HepG2 (cell line): Measurements from ENCODE around the gene FBXL13. TPM values are rescaled to one million over a fixed set of nuclear protein-coding genes. Genes with fewer than 3 reads are reported as not detected.

ENCODE experiments used
- ATAC-seq: fragments of 200-7000 bp; cut with Tn5 transposase; 3 replicates; pipeline ENCODE4 v1.9.1; 2020; ENCODE audit warnings: mild to moderate bottlenecking, moderate library complexity
- BruUV-seq: library from RNA; stranded (reverse); fragments of 400-500 nt; replicated peaks from 2 replicates; lab custom pipeline; 2021; lab: Mats Ljungman, UMichigan
- CTCF ChIA-PET: fragments of 300-600 bp; formaldehyde crosslinking; extraction: SDS; loops from one replicate; lab custom pipeline; 2021; ENCODE audit warnings: low total read pairs, inconsistent platforms, low intra/inter-chr PET ratio; lab: Yijun Ruan, JAX
- POLR2A ChIA-PET: fragments of 350-600 bp; sonication (Branson Sonifier 250); formaldehyde crosslinking; loops from one replicate; lab custom pipeline; 2020; ENCODE audit warnings: antibody characterized with exemption, inconsistent platforms; lab: Yijun Ruan, JAX
- DNase-seq: peaks from one replicate; pipeline ENCODE4 v3.0.0-alpha.2; 2015; ENCODE audit warnings: low spot score
- FAIRE-seq: peaks from 3 replicates; lab custom pipeline; 2011; peaks lifted over from hg19 to GRCh38; lab: Jason Lieb, UNC
- H2AFZ ChIP-seq: one replicate; pipeline ENCODE4 v1.6.1; 2011; ENCODE audit warnings: low read length, inconsistent platforms
- H3K27ac ChIP-seq: fragments of 300-600 bp; 3 replicates; pipeline ENCODE4 v1.8.0; 2011; ENCODE audit warnings: mixed run types, mild to moderate bottlenecking, mixed read lengths, low read length, inconsistent platforms; ENCODE audit not compliant: insufficient read depth; ENCODE audit errors: extremely low read length
- H3K27me3 ChIP-seq, 2 experiments: fragments of 200-600 bp in 1 of 2; 2 replicates in 1 of 2; 3 replicates in 1 of 2; pipeline versions ENCODE4 v1.6.0 to v1.8.0; 2011; ENCODE audit warnings: low read length in 2 of 2, mild to moderate bottlenecking in 2 of 2, moderate library complexity in 2 of 2, inconsistent platforms in 1 of 2; ENCODE audit not compliant: insufficient read depth in 2 of 2, control insufficient read depth in 1 of 2
- H3K36me3 ChIP-seq, 2 experiments: fragments of 200-600 bp in 1 of 2; replicated peaks in 1 of 2; 2 replicates in 1 of 2; 3 replicates in 1 of 2; pipeline versions ENCODE4 v1.5.1 to v1.8.0; 2011; ENCODE audit warnings: low read length in 2 of 2, inconsistent platforms in 1 of 2; ENCODE audit not compliant: insufficient read depth in 2 of 2, control insufficient read depth in 1 of 2
- H3K4me1 ChIP-seq: 2 replicates; pipeline ENCODE4 v1.5.1; 2012; ENCODE audit warnings: low read length, inconsistent platforms; ENCODE audit not compliant: insufficient read depth
- H3K4me2 ChIP-seq: 2 replicates; pipeline ENCODE4 v1.6.0; 2011; ENCODE audit warnings: low read depth, low read length, inconsistent platforms
- H3K4me3 ChIP-seq, 3 experiments: fragments of 200-600 bp in 1 of 3; sonication (generic), shearing (Covaris generic) in 1 of 3; replicated peaks in 1 of 3; 2 replicates each; pipeline ENCODE4 v1.5.1; 2011 to 2016; ENCODE audit warnings: low read length in 3 of 3, inconsistent platforms in 2 of 3, low read depth in 2 of 3, mild to moderate bottlenecking in 2 of 3, control low read depth in 1 of 3, mixed read lengths in 1 of 3; ENCODE audit not compliant: insufficient read depth in 1 of 3
- H3K79me2 ChIP-seq: one replicate; pipeline ENCODE4 v1.6.1; 2011; ENCODE audit warnings: low read length, inconsistent platforms; ENCODE audit not compliant: insufficient read depth
- H3K9ac ChIP-seq: 2 replicates; pipeline ENCODE4 v1.6.0; 2011; ENCODE audit warnings: mild to moderate bottlenecking, low read depth, low read length, inconsistent platforms; ENCODE audit not compliant: insufficient read depth
- H3K9me3 ChIP-seq: 2 replicates; pipeline ENCODE4 v1.5.1; 2012; ENCODE audit warnings: mild to moderate bottlenecking, low read length
- H4K20me1 ChIP-seq: 2 replicates; pipeline ENCODE4 v1.6.0; 2011; ENCODE audit warnings: inconsistent platforms, mild to moderate bottlenecking, low read length, moderate library complexity; ENCODE audit not compliant: insufficient read depth
- FOXA3 ChIP-seq: IDR thresholded peaks from 2 replicates; pipeline ENCODE4 v1.6.1; 2016; ENCODE audit warnings: missing genetic modification reagents, missing compliant biosample characterization
- FOXC1 ChIP-seq: sonication (generic); formaldehyde crosslinking; IDR thresholded peaks from 2 replicates; pipeline ENCODE4 v1.8.0; 2022; ENCODE audit warnings: mild to moderate bottlenecking, missing genetic modification reagents, borderline replicate concordance
- HMG20B ChIP-seq: conservative IDR thresholded peaks from 2 replicates; pipeline ENCODE4 v1.6.1; 2016; ENCODE audit warnings: missing genetic modification reagents, missing compliant biosample characterization
- MEIS2 ChIP-seq: sonication (generic); formaldehyde crosslinking; IDR thresholded peaks from 2 replicates; pipeline ENCODE4 v1.9.0; 2021; ENCODE audit warnings: mild to moderate bottlenecking, missing genetic modification reagents
- PHF8 ChIP-seq: sonication (generic); formaldehyde crosslinking; IDR thresholded peaks from 2 replicates; pipeline ENCODE4 v1.5.0; 2020; ENCODE audit warnings: missing genetic modification reagents
- REL ChIP-seq: sonication (generic); formaldehyde crosslinking; conservative IDR thresholded peaks from 2 replicates; pipeline ENCODE4 v1.8.0; 2022; ENCODE audit warnings: mild to moderate bottlenecking, missing genetic modification reagents, moderate library complexity
- SKIL ChIP-seq: sonication (generic); formaldehyde crosslinking; IDR thresholded peaks from 2 replicates; pipeline ENCODE4 v1.8.0; 2022; ENCODE audit warnings: missing genetic modification reagents, mild to moderate bottlenecking, moderate library complexity, borderline replicate concordance
- SP5 ChIP-seq: IDR thresholded peaks from 2 replicates; pipeline ENCODE4 v1.6.1; 2016; ENCODE audit warnings: low read depth, borderline replicate concordance
- TCF7 ChIP-seq: sonication (generic); IDR thresholded peaks from 2 replicates; pipeline ENCODE4 v1.6.1; 2016; ENCODE audit warnings: antibody characterized with exemption, low read depth
- THAP7 ChIP-seq: sonication (generic); formaldehyde crosslinking; IDR thresholded peaks from 2 replicates; pipeline ENCODE4 v1.8.1; 2023; ENCODE audit warnings: mild to moderate bottlenecking, missing genetic modification reagents
- ZBTB46 ChIP-seq: sonication (generic); formaldehyde crosslinking; IDR thresholded peaks from 2 replicates; pipeline ENCODE4 v1.4.0; 2020; ENCODE audit warnings: mild to moderate bottlenecking, missing genetic modification reagents, borderline replicate concordance
- ZNF446 ChIP-seq: sonication (generic); formaldehyde crosslinking; IDR thresholded peaks from 2 replicates; pipeline ENCODE4 v1.5.0; 2020; ENCODE audit warnings: mild to moderate bottlenecking, missing genetic modification reagents
- WGBS: methylation state at CpG from one replicate; pipeline ENCODE4 v1.1.6; 2017; ENCODE audit warnings: low lambda C conversion rate; 5-methylcytosine and 5-hydroxymethylcytosine counted together
- in situ Hi-C: cut with HindIII; loops from 2 replicates; pipeline ENCODE4 v1.10.0; 2017; ENCODE audit warnings: low pct_unique_long_range_greater_than_20kb; ENCODE audit not compliant: extremely low pct_ligation_motif_present
- intact Hi-C: fragments of 100-400 bp; cut with micrococcal nuclease; formaldehyde crosslinking; loops from one replicate; pipeline ENCODE4 v1.10.0; 2022; ENCODE audit not compliant: unreplicated experiment
- polyA plus RNA-seq, 8 experiments: library from polyadenylated mRNA; depleted of rRNA in 3 of 8; stranded (reverse) in 7 of 8; unstranded in 1 of 8; fragments of >200 nt; fragmentation: Illumina TruSeq in 4 of 8; extraction: Trizol in 4 of 8; gene quantifications; 2 replicates each; pipeline versions ENCODE4 v1.2.1 to v1.2.3, GENCODE V29; 2011 to 2016; ENCODE audit warnings: low read depth in 4 of 8, missing spikeins in 1 of 8, mixed read lengths in 1 of 8; ENCODE audit not compliant: insufficient read depth in 1 of 8
- total RNA-seq, 5 experiments: library from RNA; depleted of rRNA; stranded (reverse); fragments of >200 nt; fragmentation: Illumina TruSeq; extraction: Trizol; gene quantifications; 2 replicates each; pipeline ENCODE4 v1.2.3, GENCODE V29; 2016; ENCODE audit warnings: low read depth in 1 of 5

The FBXL13 gene
- total and polyA plus RNA-seq, 2 of the 13 experiments (the other 11 are each of a cell fraction or from before 2014, with no cell fraction given) = 0.24 to 0.77 TPM

GRCh38 chr7:102988631-102989560, 85.7 kb downstream of the FBXL13 start:
- ChIA-PET CTCF (no interaction called here), POLR2A (no interaction called here)
- TF ChIP-seq HMG20B (CRISPR knock-in tag) = no peak
- 0 out of 2 replicates have a peak, but pooled peaks have one; percentile 28 for TF ChIP-seq TCF7
- no peaks in the 10 kb centered on the region for H3K27me3 ChIP-seq
- FAIRE-seq = no peak
- no peak overlapping the region for H3K9ac ChIP-seq
- H3K4me1 ChIP-seq = peaks cover 43% of the 10 kb centered on the region
- no peak overlapping the region for H3K27ac ChIP-seq
- no TSS peak for BruUV-seq
- no peaks in the 10 kb centered on the region for H3K36me3 ChIP-seq
- H3K9me3 ChIP-seq = no peaks in the 10 kb centered on the region
- intact Hi-C loops (no loop called here), in situ Hi-C loops (no loop called here)
- WGBS = 34% methylated on average over 6 of the region's 6 CpGs
- no peaks in the 10 kb centered on the region for H4K20me1 ChIP-seq
- H3K4me2 ChIP-seq = no peak overlapping the region
- ATAC-seq = no peak
- DNase-seq = peak; percentile 12
- no peaks in the 10 kb centered on the region for H3K79me2 ChIP-seq
- no peak overlapping the region for H2AFZ ChIP-seq
- H3K4me3 ChIP-seq = no peak overlapping the region

- Histone ChIP-seq H3K9me3 (no peaks in the 10 kb centered on the region), H3K27ac (no peak overlapping the region), H3K36me3 (no peaks in the 10 kb centered on the region), H3K79me2 (no peaks in the 10 kb centered on the region), H3K4me1 (peaks cover 39% of the 10 kb centered on the region), H3K4me2 (no peak overlapping the region), H3K4me3 (no peak overlapping the region), H3K27me3 (no peaks in the 10 kb centered on the region), H2AFZ (no peak overlapping the region), H4K20me1 (no peaks in the 10 kb centered on the region), H3K9ac (no peak overlapping the region)
- in situ Hi-C loops = no loop called here
- 30% methylated on average over 2 of the region's 2 CpGs for WGBS
- FAIRE-seq = no peak
- intact Hi-C loops = no loop called here
- ATAC-seq = no peak
- POLR2A ChIA-PET = no interaction called here
- no peak for DNase-seq
- CTCF ChIA-PET = no interaction called here
- no TSS peak for BruUV-seq
- TF ChIP-seq SKIL (CRISPR knock-in tag) (no peak), MEIS2 (CRISPR knock-in tag) (no peak), FOXA3 (CRISPR knock-in tag) (no peak), ZBTB46 (no peak), REL (CRISPR knock-in tag) (no peak), ZNF446 (CRISPR knock-in tag) (no peak), THAP7 (CRISPR knock-in tag) (no peak), PHF8 (CRISPR knock-in tag) (no peak), SP5 (CRISPR knock-in tag) (no peak), FOXC1 (no peak)
Measured at GRCh38 chr7:102988088-102988487, 86.5 kb downstream of the FBXL13 start.
